ENCODE results near the gene IPO11.

- TF ChIP-seq CTCF (IDR thresholded peaks at IDR 0.05 in 8 of 11, conservative IDR thresholded peaks at IDR 0.05 in 3 of 11) (no peak), POLR2AphosphoS5 (IDR thresholded peaks at IDR 0.05) (no peak), POLR2A (IDR thresholded peaks at IDR 0.05) (no peak)
These were observed 201.8 kb downstream of the IPO11 start for GRCh38 chr5:62614355-62614754.

Data from spleen (tissue), 7 donors.